Spleen (tissue), 7 donors: ENCODE results near the gene ANKRD2.

Source experiments
- CTCF ChIP-seq, 11 experiments: fragments of 200-600 bp in 7 of 11; fragments of 450-650 bp in 4 of 11; sonication (generic) in 4 of 11; IDR thresholded peaks in 8 of 11; conservative IDR thresholded peaks in 3 of 11; 1 replicate in 7 of 11; 2 replicates in 4 of 11; pipeline versions ENCODE4 v1.4.0 to v1.8.0; 2016 to 2021; ENCODE audit warnings: antibody characterized with exemption in 11 of 11, inconsistent platforms in 4 of 11, mild to moderate bottlenecking in 1 of 11
- POLR2A ChIP-seq, 3 donors: fragments of 450-650 bp; IDR thresholded peaks; one replicate each; pipeline ENCODE4 v1.5.1; 2017; ENCODE audit warnings: antibody characterized with exemption in 3 of 3, mild to moderate bottlenecking in 1 of 3
- POLR2AphosphoS5 ChIP-seq, 3 donors: sonication (generic); formaldehyde crosslinking; IDR thresholded peaks; one replicate each; pipeline ENCODE4 v1.5.1; 2017; ENCODE audit warnings: antibody characterized with exemption in 3 of 3
- donor health status: DM: no; HTN: no; CAD: no; lungs with moderate emphysema.
- donor health status: DM: no; HTN: no; CAD: no.
- donor health status: DM: no; HTN: no; CAD: no.

GRCh38 chr10:97632949-97633884, 60.6 kb downstream of the ANKRD2 start, which contains the start of gene MORN4:
- TF ChIP-seq CTCF (IDR thresholded peaks at IDR 0.05 in 8 of 11, conservative IDR thresholded peaks at IDR 0.05 in 3 of 11) (peak in 2 of 11 experiments; percentile 7 to 15), POLR2A (IDR thresholded peaks at IDR 0.05) (no peak), POLR2AphosphoS5 (IDR thresholded peaks at IDR 0.05) (peak; percentile 55 to 81 (median 80))
